CD14-positive monocyte (primary cell): ENCODE measurements around the gene SMTNL2. TPM values are rescaled to one million over a fixed set of nuclear protein-coding genes. Genes with fewer than 3 reads are reported as not detected.
A peak's percentile ranks its signal among the peaks of the same experiment; 100 is the strongest.

Source experiments
- DNase-seq, 3 donors: peaks; one replicate each; pipeline ENCODE4 v3.0.0-alpha.2; 2011 to 2022
- H2AFZ ChIP-seq: 2 replicates; pipeline ENCODE4 v1.6.0; 2012; ENCODE audit warnings: mild to moderate bottlenecking, low read depth, low read length, inconsistent platforms; ENCODE audit not compliant: insufficient read depth, poor library complexity, severe bottlenecking
- H3K27ac ChIP-seq, 2 donors: 1 replicate in 1 of 2; 2 replicates in 1 of 2; pipeline ENCODE4 v1.5.1; 2012 to 2013; ENCODE audit warnings: low read length in 2 of 2, control low read depth in 1 of 2, inconsistent platforms in 1 of 2, low read depth in 1 of 2, mild to moderate bottlenecking in 1 of 2
- H3K27me3 ChIP-seq, 2 donors: one replicate each; pipeline versions ENCODE4 v1.6.0 to v1.6.1; 2011 to 2013; ENCODE audit warnings: low read length in 2 of 2; ENCODE audit not compliant: control insufficient read depth in 2 of 2, insufficient read depth in 2 of 2
- H3K36me3 ChIP-seq, 2 donors: replicated peaks in 1 of 2; 1 replicate in 1 of 2; 2 replicates in 1 of 2; pipeline versions ENCODE4 v1.5.1 to v1.6.1; 2012 to 2013; ENCODE audit warnings: low read length in 2 of 2, control low read depth in 1 of 2, inconsistent platforms in 1 of 2, mild to moderate bottlenecking in 1 of 2; ENCODE audit not compliant: insufficient read depth in 2 of 2, control insufficient read depth in 1 of 2
- H3K4me1 ChIP-seq, 2 donors: 1 replicate in 1 of 2; 2 replicates in 1 of 2; pipeline versions ENCODE4 v1.5.1 to v1.6.1; 2012 to 2013; ENCODE audit warnings: low read length in 2 of 2, control low read depth in 1 of 2, inconsistent platforms in 1 of 2, mild to moderate bottlenecking in 1 of 2, moderate library complexity in 1 of 2; ENCODE audit not compliant: insufficient read depth in 2 of 2, control insufficient read depth in 1 of 2
- H3K4me2 ChIP-seq: replicated peaks from 2 replicates; pipeline ENCODE3; 2012; ENCODE audit warnings: low read length, moderate library complexity, mild to moderate bottlenecking; ENCODE audit not compliant: poor library complexity, severe bottlenecking; ENCODE audit errors: extremely low read depth
- H3K4me3 ChIP-seq, 3 experiments: fragments of 200-600 bp in 1 of 3; sonication (generic) in 1 of 3; replicated peaks in 1 of 3; 1 replicate in 2 of 3; 2 replicates in 1 of 3; pipeline ENCODE4 v1.5.1; 2011 to 2013; ENCODE audit warnings: low read length in 3 of 3, mild to moderate bottlenecking in 3 of 3, control low read depth in 2 of 3, low read depth in 2 of 3, inconsistent platforms in 1 of 3, moderate library complexity in 1 of 3
- H3K79me2 ChIP-seq: 2 replicates; pipeline ENCODE4 v1.6.0; 2012; ENCODE audit warnings: mild to moderate bottlenecking, control low read depth, inconsistent platforms, low read length, moderate library complexity; ENCODE audit not compliant: insufficient read depth
- H3K9ac ChIP-seq: 2 replicates; pipeline ENCODE4 v1.6.0; 2017; ENCODE audit warnings: low read length, mild to moderate bottlenecking; ENCODE audit not compliant: insufficient read depth, poor library complexity, severe bottlenecking
- H3K9me3 ChIP-seq, 2 donors: replicated peaks in 1 of 2; 1 replicate in 1 of 2; 2 replicates in 1 of 2; pipeline versions ENCODE4 v1.5.1 to v1.6.1; 2012 to 2013; ENCODE audit warnings: low read length in 2 of 2, control low read depth in 1 of 2; ENCODE audit not compliant: control insufficient read depth in 1 of 2, insufficient read depth in 1 of 2
- H4K20me1 ChIP-seq: 2 replicates; pipeline ENCODE4 v1.6.0; 2012; ENCODE audit warnings: mild to moderate bottlenecking, low read length, control low read depth, moderate library complexity; ENCODE audit not compliant: insufficient read depth
- H3K27ac Mint-ChIP-seq, 7 donors: one replicate each; pipeline ENCODE4 v1.8.0; 2020; ENCODE audit warnings: mild to moderate bottlenecking in 7 of 7, mixed read lengths in 7 of 7, moderate library complexity in 6 of 7, inconsistent platforms in 2 of 7
- H3K27me3 Mint-ChIP-seq, 3 donors: one replicate each; pipeline ENCODE4 v1.8.0; 2021 to 2022; ENCODE audit warnings: low read depth in 3 of 3, mild to moderate bottlenecking in 3 of 3, mixed read lengths in 3 of 3, moderate library complexity in 3 of 3, inconsistent platforms in 1 of 3
- H3K36me3 Mint-ChIP-seq, 2 donors: one replicate each; pipeline ENCODE4 v1.8.0; 2020; ENCODE audit warnings: mixed read lengths in 2 of 2, inconsistent platforms in 1 of 2, mild to moderate bottlenecking in 1 of 2
- H3K4me1 Mint-ChIP-seq: one replicate; pipeline ENCODE4 v1.8.0; 2020; ENCODE audit warnings: mild to moderate bottlenecking, mixed read lengths
- H3K4me3 Mint-ChIP-seq, 2 donors: one replicate each; pipeline ENCODE4 v1.8.0; 2020; ENCODE audit warnings: mild to moderate bottlenecking in 2 of 2, mixed read lengths in 2 of 2, moderate library complexity in 1 of 2
- H3K9me3 Mint-ChIP-seq, 7 donors: one replicate each; pipeline ENCODE4 v1.8.0; 2020 to 2022; ENCODE audit warnings: mixed read lengths in 7 of 7, mild to moderate bottlenecking in 6 of 7, moderate library complexity in 6 of 7, inconsistent platforms in 2 of 7
- WGBS: methylation state at CpG from one replicate; pipeline ENCODE4 v1.1.5; 2013; ENCODE audit warnings: missing lambda C conversion rate; ENCODE audit not compliant: insufficient coverage; 5-methylcytosine and 5-hydroxymethylcytosine counted together
- intact Hi-C, 2 donors: fragments of 100-400 bp; cut with micrococcal nuclease; formaldehyde crosslinking; loops; one replicate each; pipeline versions ENCODE4 v1.15.0 to v1.15.1; 2023
- polyA plus RNA-seq, 3 donors: library from polyadenylated mRNA; depleted of rRNA in 1 of 3; unstranded in 2 of 3; stranded (reverse) in 1 of 3; fragments of 300-500 nt in 2 of 3; fragments of >200 nt in 1 of 3; fragmentation: Illumina TruSeq in 2 of 3; gene quantifications; 1 replicate in 2 of 3; 2 replicates in 1 of 3; pipeline ENCODE4 v1.2.3, GENCODE V29; 2012 to 2021
- TF ChIP-seq, protein P1 (sequence below): fragments of 200-600 bp; IDR thresholded peaks from one replicate; pipeline ENCODE4 v1.8.0; 2022; ENCODE audit warnings: antibody characterized with exemption, mild to moderate bottlenecking

The SMTNL2 gene
- polyA plus RNA-seq, 3 donors: 0.08 TPM; not detected in 2

DNA sequence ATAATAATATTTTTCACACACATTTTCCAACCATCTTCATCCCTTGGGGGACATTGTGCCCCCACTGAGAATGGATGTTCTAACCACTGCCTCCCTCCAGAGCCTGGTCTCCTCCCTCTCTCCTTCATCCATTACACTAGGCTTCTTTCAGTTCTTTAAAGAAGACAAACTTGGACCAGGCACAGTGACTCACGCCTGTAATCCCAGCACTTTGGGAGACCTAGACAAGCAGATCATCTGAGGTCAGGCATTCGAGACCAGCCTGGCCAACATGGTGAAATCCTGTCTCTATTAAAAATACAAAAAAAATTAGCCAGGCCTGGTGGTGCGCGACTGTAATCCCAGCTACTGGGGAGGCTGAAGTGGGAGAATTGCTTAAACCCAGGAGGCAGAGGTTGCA is 50.6 kb downstream of the SMTNL2 start:
- 5% methylated on average over 3 of the region's 4 CpGs for WGBS
- Histone ChIP-seq H3K27ac (no peak overlapping the region), H2AFZ (no peak overlapping the region), H3K79me2 (no peaks in the 10 kb centered on the region), H4K20me1 (no peaks in the 10 kb centered on the region), H3K4me2 (no peak overlapping the region), H3K4me3 (no peak overlapping the region), H3K36me3 (no peaks in the 10 kb centered on the region), H3K27me3 (peaks cover 6 to 12% of the 10 kb centered on the region in 2 donors), H3K4me1 (peaks cover 33 to 34% of the 10 kb centered on the region in 2 donors), H3K9me3 (peaks cover 0 to 8% of the 10 kb centered on the region in 2 donors), H3K9ac (no peak overlapping the region)
- peaks cover 14 to 31% (median 22%) of the 10 kb centered on the region in 3 donors for H3K27me3 Mint-ChIP-seq
- H3K4me1 Mint-ChIP-seq: peaks cover 39% of the 10 kb centered on the region
- no peak for DNase-seq
- peaks cover 6 to 11% of the 10 kb centered on the region in 2 donors for H3K36me3 Mint-ChIP-seq
- TF ChIP-seq, protein P1, sequence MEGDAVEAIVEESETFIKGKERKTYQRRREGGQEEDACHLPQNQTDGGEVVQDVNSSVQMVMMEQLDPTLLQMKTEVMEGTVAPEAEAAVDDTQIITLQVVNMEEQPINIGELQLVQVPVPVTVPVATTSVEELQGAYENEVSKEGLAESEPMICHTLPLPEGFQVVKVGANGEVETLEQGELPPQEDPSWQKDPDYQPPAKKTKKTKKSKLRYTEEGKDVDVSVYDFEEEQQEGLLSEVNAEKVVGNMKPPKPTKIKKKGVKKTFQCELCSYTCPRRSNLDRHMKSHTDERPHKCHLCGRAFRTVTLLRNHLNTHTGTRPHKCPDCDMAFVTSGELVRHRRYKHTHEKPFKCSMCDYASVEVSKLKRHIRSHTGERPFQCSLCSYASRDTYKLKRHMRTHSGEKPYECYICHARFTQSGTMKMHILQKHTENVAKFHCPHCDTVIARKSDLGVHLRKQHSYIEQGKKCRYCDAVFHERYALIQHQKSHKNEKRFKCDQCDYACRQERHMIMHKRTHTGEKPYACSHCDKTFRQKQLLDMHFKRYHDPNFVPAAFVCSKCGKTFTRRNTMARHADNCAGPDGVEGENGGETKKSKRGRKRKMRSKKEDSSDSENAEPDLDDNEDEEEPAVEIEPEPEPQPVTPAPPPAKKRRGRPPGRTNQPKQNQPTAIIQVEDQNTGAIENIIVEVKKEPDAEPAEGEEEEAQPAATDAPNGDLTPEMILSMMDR: no peak
- intact Hi-C loops: loop anchor here in 1 of 2 donors (5.0 kb wide), 1 partner anchor 68 kb away; no protein-coding TSS in a partner anchor
- H3K4me3 Mint-ChIP-seq: no peak overlapping the region
- H3K9me3 Mint-ChIP-seq: peaks cover 2 to 11% (median 4%) of the 10 kb centered on the region in 7 donors
- H3K27ac Mint-ChIP-seq: no peak overlapping the region

DNA sequence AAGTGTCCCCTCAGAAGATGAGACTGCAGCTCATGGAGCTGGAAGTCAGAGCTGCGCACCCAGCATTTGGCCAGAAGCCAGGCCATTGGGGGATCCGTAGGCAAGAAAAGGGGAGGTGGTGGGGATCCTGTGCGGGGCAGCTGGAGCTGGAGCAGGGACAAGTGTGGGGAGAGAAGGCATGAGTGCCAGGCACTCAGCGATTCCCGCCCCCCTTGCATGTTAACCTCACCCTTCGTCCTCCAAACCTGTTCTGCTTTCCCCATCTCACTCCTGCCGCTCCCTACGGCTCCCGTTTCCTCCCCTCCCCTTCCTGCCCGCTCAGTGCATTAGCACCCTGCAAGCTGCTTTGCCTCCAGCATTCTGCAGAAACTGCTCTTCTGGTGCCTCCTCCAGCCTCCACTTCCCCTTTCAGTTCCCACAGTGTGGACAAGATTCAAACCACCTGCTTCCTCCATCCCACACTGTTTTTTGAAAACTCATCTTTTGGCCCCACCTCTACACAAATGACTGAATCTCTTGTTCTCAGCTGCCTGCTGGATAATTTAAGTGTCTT is 51.6 kb downstream of the SMTNL2 start:
- H3K4me1 ChIP-seq: peaks cover 34 to 38% of the 10 kb centered on the region in 2 donors
- Mint-ChIP-seq H3K27me3 (peaks cover 21 to 39% (median 30%) of the 10 kb centered on the region in 3 donors), H3K4me3 (peak overlapping the region; percentile 77 to 91), H3K36me3 (peaks cover 8 to 11% of the 10 kb centered on the region in 2 donors), H3K4me1 (peaks cover 44% of the 10 kb centered on the region), H3K27ac (peak overlapping the region in 2 of 7 donors; percentile 42 to 72), H3K9me3 (peaks cover 3 to 13% (median 5%) of the 10 kb centered on the region in 7 donors)
- peak; percentile 19 to 45 (median 29) for DNase-seq
- TF ChIP-seq, protein P1: no peak
- no peaks in the 10 kb centered on the region for H3K79me2 ChIP-seq
- peak overlapping the region in 1 of 3 experiments; percentile 57 for H3K4me3 ChIP-seq
- peak overlapping the region; percentile 31 for H2AFZ ChIP-seq
- no peaks in the 10 kb centered on the region for H4K20me1 ChIP-seq
- peak overlapping the region; percentile 54 for H3K4me2 ChIP-seq
- H3K9me3 ChIP-seq: peaks cover 0 to 8% of the 10 kb centered on the region in 2 donors
- H3K27ac ChIP-seq: no peak overlapping the region
- H3K9ac ChIP-seq: no peak overlapping the region
- H3K36me3 ChIP-seq: no peaks in the 10 kb centered on the region
- 2% methylated on average over 6 of the region's 10 CpGs for WGBS
- H3K27me3 ChIP-seq: peaks cover 7 to 18% of the 10 kb centered on the region in 2 donors
- intact Hi-C loops: no loop called here
